Hepatocyte (in vitro differentiated cells): ENCODE measurements around the gene SLX4IP.

Experiments used
- EZH2 ChIP-seq: fragments of 200-600 bp; sonication (generic); IDR thresholded peaks from 2 replicates; pipeline ENCODE4 v1.6.1; 2016; ENCODE audit warnings: antibody characterized with exemption, mild to moderate bottlenecking, borderline replicate concordance
- TF ChIP-seq, protein P1 (sequence below): fragments of 200-600 bp; sonication (generic); IDR thresholded peaks from 2 replicates; pipeline ENCODE4 v1.5.1; 2016; ENCODE audit warnings: antibody characterized with exemption, mild to moderate bottlenecking; ENCODE audit not compliant: poor library complexity

DNA sequence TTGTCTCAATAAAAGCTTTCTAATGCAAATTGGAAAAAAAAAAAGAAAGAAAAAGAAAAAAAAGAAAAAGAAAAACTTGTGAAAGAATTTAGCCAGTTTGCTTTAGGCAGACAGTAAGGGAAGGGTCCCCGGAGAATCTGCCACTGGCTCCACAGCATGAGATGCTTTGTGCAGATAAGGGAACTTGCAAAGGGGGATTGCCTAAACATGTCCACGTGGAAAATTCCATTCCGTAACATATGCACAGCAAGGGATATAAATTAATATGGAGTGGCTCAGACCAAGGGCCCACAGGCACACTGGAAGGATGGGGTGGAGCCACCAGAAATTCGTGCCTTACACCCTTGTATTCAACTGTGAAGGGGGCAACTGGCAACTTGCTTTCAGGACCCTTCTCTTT, 46.5 kb upstream of the SLX4IP start:
- TF ChIP-seq, protein P1, sequence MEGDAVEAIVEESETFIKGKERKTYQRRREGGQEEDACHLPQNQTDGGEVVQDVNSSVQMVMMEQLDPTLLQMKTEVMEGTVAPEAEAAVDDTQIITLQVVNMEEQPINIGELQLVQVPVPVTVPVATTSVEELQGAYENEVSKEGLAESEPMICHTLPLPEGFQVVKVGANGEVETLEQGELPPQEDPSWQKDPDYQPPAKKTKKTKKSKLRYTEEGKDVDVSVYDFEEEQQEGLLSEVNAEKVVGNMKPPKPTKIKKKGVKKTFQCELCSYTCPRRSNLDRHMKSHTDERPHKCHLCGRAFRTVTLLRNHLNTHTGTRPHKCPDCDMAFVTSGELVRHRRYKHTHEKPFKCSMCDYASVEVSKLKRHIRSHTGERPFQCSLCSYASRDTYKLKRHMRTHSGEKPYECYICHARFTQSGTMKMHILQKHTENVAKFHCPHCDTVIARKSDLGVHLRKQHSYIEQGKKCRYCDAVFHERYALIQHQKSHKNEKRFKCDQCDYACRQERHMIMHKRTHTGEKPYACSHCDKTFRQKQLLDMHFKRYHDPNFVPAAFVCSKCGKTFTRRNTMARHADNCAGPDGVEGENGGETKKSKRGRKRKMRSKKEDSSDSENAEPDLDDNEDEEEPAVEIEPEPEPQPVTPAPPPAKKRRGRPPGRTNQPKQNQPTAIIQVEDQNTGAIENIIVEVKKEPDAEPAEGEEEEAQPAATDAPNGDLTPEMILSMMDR: no peak
- no peak for TF ChIP-seq EZH2
